K562 (cell line): ENCODE results near the gene TFDP1. TPM values are rescaled to one million over a fixed set of nuclear protein-coding genes. Genes with fewer than 3 reads are reported as not detected.

ENCODE experiments used
- BHLHE40 ChIP-seq: IDR thresholded peaks from 2 replicates; pipeline ENCODE4 v1.6.1; 2011; ENCODE audit warnings: low read length, improper control_type of control experiment
- CBFA2T2 ChIP-seq: fragments of 450-650 bp; conservative IDR thresholded peaks from 2 replicates; pipeline ENCODE4 v1.6.1; 2017; ENCODE audit warnings: mild to moderate bottlenecking
- CHD7 ChIP-seq: fragments of 200-600 bp; sonication (generic); IDR thresholded peaks from one replicate; pipeline ENCODE4 v1.6.1; 2012; ENCODE audit warnings: mild to moderate bottlenecking, low read depth, low read length, inconsistent platforms
- HOXB6 ChIP-seq: fragments of 250-450 bp; sonication (Bioruptor Pico); IDR thresholded peaks from 2 replicates; pipeline ENCODE4 v1.5.1; 2022; ENCODE audit warnings: mild to moderate bottlenecking, borderline replicate concordance
- KLF13 ChIP-seq: fragments of 450-650 bp; IDR thresholded peaks from 2 replicates; pipeline ENCODE4 v1.6.1; 2016; ENCODE audit warnings: missing genetic modification characterization, low read depth, mild to moderate bottlenecking, missing compliant biosample characterization, moderate library complexity, borderline replicate concordance
- PHB2 ChIP-seq: fragments of 450-650 bp; IDR thresholded peaks from 2 replicates; pipeline ENCODE4 v1.6.1; 2017; ENCODE audit warnings: low read depth
- SRSF3 ChIP-seq: fragments of 200-400 bp; formaldehyde crosslinking; IDR thresholded peaks from 2 replicates; pipeline ENCODE4 v1.6.1; 2016; ENCODE audit warnings: mild to moderate bottlenecking, low read length, moderate library complexity; ENCODE audit not compliant: insufficient read depth
- TAF15 ChIP-seq: fragments of 200-400 bp; formaldehyde crosslinking; IDR thresholded peaks from 2 replicates; pipeline ENCODE4 v1.6.1; 2017; ENCODE audit warnings: mild to moderate bottlenecking, low read depth, low read length, moderate library complexity
- ZBTB7A ChIP-seq: IDR thresholded peaks from 2 replicates; pipeline ENCODE4 v1.6.1; 2011; ENCODE audit warnings: low read depth, mild to moderate bottlenecking, low read length, moderate library complexity, borderline replicate concordance; ENCODE audit not compliant: control insufficient read depth
- polyA plus RNA-seq, 8 experiments: library from polyadenylated mRNA; depleted of rRNA in 4 of 8; stranded (reverse) in 5 of 8; unstranded in 3 of 8; fragments of >200 nt; fragmentation: Nextera tagmentation in 2 of 8; fragmentation: Illumina TruSeq in 1 of 8; extraction: Ambion mirVana in 2 of 8; extraction: Trizol in 1 of 8; gene quantifications; 2 replicates each; pipeline versions ENCODE4 v1.2.1 to v1.2.3, GENCODE V29; 2011 to 2014; ENCODE audit warnings: inconsistent platforms in 1 of 8, missing spikeins in 1 of 8
- total RNA-seq, 7 experiments: library from RNA; depleted of rRNA in 6 of 7; stranded (reverse); fragments of >200 nt in 6 of 7; fragmentation: Illumina TruSeq in 2 of 7; extraction: Trizol in 2 of 7; gene quantifications; 2 replicates each; pipeline versions ENCODE4 v1.2.1 to v1.2.3, GENCODE V29; 2011 to 2021; ENCODE audit warnings: low replicate concordance in 1 of 7

TFDP1 gene
- total and polyA plus RNA-seq, 9 of the 15 experiments (the other 6 are each of a cell fraction or from before 2014, with no cell fraction given) = 33.8 to 145 (median 69.1) TPM

DNA sequence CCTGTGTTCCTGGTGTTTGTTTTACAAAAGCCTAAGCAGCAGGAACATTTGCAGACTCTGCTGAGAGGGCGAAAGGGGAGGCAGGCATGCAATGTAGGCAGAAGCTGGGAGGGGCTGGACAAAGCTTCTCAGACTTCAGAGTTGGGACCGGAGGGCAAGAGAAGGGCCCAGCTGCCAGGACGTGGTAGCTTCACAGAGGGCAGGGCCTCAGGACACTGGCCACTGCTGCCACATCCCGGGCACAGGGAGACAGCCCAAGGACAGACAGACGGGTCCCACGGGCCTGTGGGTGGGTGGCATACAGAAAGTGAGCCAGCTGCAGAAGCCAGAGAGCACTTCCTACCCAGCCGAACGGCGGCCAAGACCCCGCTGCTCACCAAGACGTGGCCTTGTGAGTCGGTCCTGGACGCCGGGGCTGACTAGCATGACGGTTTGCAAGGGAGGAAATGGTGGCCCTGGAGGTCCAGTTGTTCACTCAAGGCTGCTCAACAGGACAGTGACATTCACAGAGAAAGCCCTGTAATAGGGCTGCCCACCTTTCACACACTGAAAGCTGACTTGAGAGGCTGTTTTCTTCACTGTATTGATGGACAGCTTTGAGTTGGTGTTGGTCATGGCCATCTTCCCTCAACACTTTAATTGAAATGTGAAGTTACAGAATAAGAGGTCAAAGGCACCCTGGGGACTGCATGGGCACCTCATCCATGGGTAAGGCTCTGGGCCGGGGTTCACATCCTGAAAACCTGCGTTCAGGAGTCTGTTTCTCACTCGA is 23.7 kb upstream of the TFDP1 start (continued):
- TF ChIP-seq CHD7 (no peak), BHLHE40 (no peak), TAF15 (no peak), SRSF3 (no peak), KLF13 (no peak), PHB2 (no peak), HOXB6 (CRISPR knock-in tag) (no peak), ZBTB7A (no peak), CBFA2T2 (no peak)
